OCI-LY1 (cell line): ENCODE data around the gene MAN2B2.

ENCODE experiments used
- CTCF ChIP-seq: fragments of 200-600 bp; sonication (generic), shearing (Covaris generic); IDR thresholded peaks from 2 replicates; pipeline ENCODE4 v1.5.1; 2017; ENCODE audit warnings: mild to moderate bottlenecking, antibody characterized with exemption, low read length, moderate library complexity, mixed read lengths
- EZH2 ChIP-seq: fragments of 200-600 bp; sonication (generic), shearing (Covaris generic); IDR thresholded peaks from 2 replicates; pipeline ENCODE4 v1.8.0; 2017; ENCODE audit warnings: borderline replicate concordance, mixed run types, mild to moderate bottlenecking, antibody characterized with exemption, low read length, moderate library complexity, mixed read lengths

- TF ChIP-seq EZH2 (no peak), CTCF (no peak)
Observed at GRCh38 chr4:6551660-6552059, 23.3 kb upstream of the MAN2B2 start.
